NCI-H128 (cell line): ENCODE measurements around the gene INPP5B.

Source experiments
- DNase-seq: peaks from one replicate; lab custom pipeline; 2025; ENCODE audit not compliant: unreplicated experiment; lab: John Stamatoyannopoulos, UW

The INPP5B gene

GRCh38 chr1:37841652-37842051, 105.2 kb downstream of the INPP5B start:
- no peak for DNase-seq

GRCh38 chr1:37840711-37841110, 106.1 kb downstream of the INPP5B start:
- DNase-seq, result no peak

GRCh38 chr1:37839676-37840075, 107.2 kb downstream of the INPP5B start:
- no peak for DNase-seq

- DNase-seq, result no peak
Measured at GRCh38 chr1:37836788-37837187, 110.1 kb downstream of the INPP5B start.

GRCh38 chr1:37831809-37832208, 115.0 kb downstream of the INPP5B start:
- DNase-seq, result no peak

- DNase-seq, result no peak
Measured at GRCh38 chr1:37831109-37831508, 115.7 kb downstream of the INPP5B start.

GRCh38 chr1:37828410-37829074, 118.3 kb downstream of the INPP5B start:
- no peak for DNase-seq

GRCh38 chr1:37825506-37825905, 121.3 kb downstream of the INPP5B start:
- no peak for DNase-seq

- no peak for DNase-seq
Measured at GRCh38 chr1:37824001-37824400, 122.9 kb downstream of the INPP5B start.

GRCh38 chr1:37822906-37823815, 123.7 kb downstream of the INPP5B start:
- DNase-seq, result no peak

GRCh38 chr1:37821481-37821880, 125.4 kb downstream of the INPP5B start:
- DNase-seq, result no peak

- DNase-seq, result no peak
Measured at GRCh38 chr1:37817481-37817880, 129.4 kb downstream of the INPP5B start.

- no peak for DNase-seq
Measured at GRCh38 chr1:37814252-37814651, 132.6 kb downstream of the INPP5B start.

GRCh38 chr1:37813529-37814145, 133.2 kb downstream of the INPP5B start:
- no peak for DNase-seq

GRCh38 chr1:37811027-37811655, 135.7 kb downstream of the INPP5B start:
- peak; percentile 49 for DNase-seq
